NOMO-1 treated with DMSO at 0.1 percent for 48 hours (cell line): ENCODE results near the gene CHN2.

Source experiments
- DNase-seq: peaks from one replicate; lab custom pipeline; 2025; ENCODE audit not compliant: unreplicated experiment; lab: John Stamatoyannopoulos, UW

The CHN2 gene

GRCh38 chr7:29422829-29423228 lies 228.3 kb downstream of the CHN2 start:
- DNase-seq, result no peak

GRCh38 chr7:29424295-29424983 lies 229.9 kb downstream of the CHN2 start:
- no peak for DNase-seq

GRCh38 chr7:29424984-29425309 lies 230.4 kb downstream of the CHN2 start:
- DNase-seq, result no peak

- DNase-seq, result no peak
Observed at GRCh38 chr7:29426587-29426986, 232.0 kb downstream of the CHN2 start.

GRCh38 chr7:29429401-29429800 lies 234.8 kb downstream of the CHN2 start:
- DNase-seq, result no peak

- DNase-seq, result no peak
Observed at GRCh38 chr7:29430279-29430949, 235.8 kb downstream of the CHN2 start.

- no peak for DNase-seq
Observed at GRCh38 chr7:29431686-29432085, 237.1 kb downstream of the CHN2 start.

GRCh38 chr7:29432721-29433120 lies 238.1 kb downstream of the CHN2 start:
- no peak for DNase-seq

GRCh38 chr7:29434380-29434768 lies 239.8 kb downstream of the CHN2 start:
- no peak for DNase-seq

GRCh38 chr7:29435167-29435566 lies 240.6 kb downstream of the CHN2 start:
- no peak for DNase-seq

GRCh38 chr7:29435902-29436301 lies 241.3 kb downstream of the CHN2 start:
- DNase-seq, result no peak

- no peak for DNase-seq
Observed at GRCh38 chr7:29442146-29442545, 247.6 kb downstream of the CHN2 start.

- DNase-seq, result no peak
Observed at GRCh38 chr7:29443552-29443951, 249.0 kb downstream of the CHN2 start.

GRCh38 chr7:29444267-29444666 lies 249.7 kb downstream of the CHN2 start:
- DNase-seq, result no peak

GRCh38 chr7:29445736-29446135 lies 251.2 kb downstream of the CHN2 start:
- no peak for DNase-seq

GRCh38 chr7:29447828-29448227 lies 253.3 kb downstream of the CHN2 start:
- no peak for DNase-seq

GRCh38 chr7:29449569-29450260 lies 255.1 kb downstream of the CHN2 start:
- no peak for DNase-seq

GRCh38 chr7:29453021-29453420 lies 258.4 kb downstream of the CHN2 start:
- DNase-seq, result no peak

GRCh38 chr7:29454464-29454863 lies 259.9 kb downstream of the CHN2 start:
- DNase-seq, result no peak

GRCh38 chr7:29454899-29455451 lies 260.4 kb downstream of the CHN2 start:
- DNase-seq, result no peak

- no peak for DNase-seq
Observed at GRCh38 chr7:29457141-29457561, 262.6 kb downstream of the CHN2 start.

- no peak for DNase-seq
Observed at GRCh38 chr7:29457565-29458011, 263.0 kb downstream of the CHN2 start.
